Measurements from ENCODE around the gene PDP2.
"Not testable (repeated sequence)": the region's sequence is repeated elsewhere in the genome, so short reads cannot be mapped to it uniquely, and the experiment has no call there.

Gene PDP2

GRCh38 chr16:66881964-66882508 lies 1.7 kb downstream of the PDP2 start:
- DNase-seq, result no peak

GRCh38 chr16:66882702-66883101 lies 2.4 kb downstream of the PDP2 start:
- DNase-seq, result no peak

- DNase-seq, result no peak
These were observed 5.2 kb downstream of the PDP2 start for GRCh38 chr16:66885491-66885890.

GRCh38 chr16:66886321-66886720 lies 6.0 kb downstream of the PDP2 start:
- DNase-seq, result no peak

- DNase-seq, result no peak
These were observed 6.6 kb downstream of the PDP2 start for GRCh38 chr16:66886914-66887313.

GRCh38 chr16:66888647-66889615 lies 8.6 kb downstream of the PDP2 start:
- no peak for DNase-seq

- DNase-seq, result no peak
These were observed 9.3 kb downstream of the PDP2 start for GRCh38 chr16:66889622-66890021.

- DNase-seq, result no peak
These were observed 10.5 kb downstream of the PDP2 start for GRCh38 chr16:66890799-66891198.

- no peak for DNase-seq
These were observed 11.0 kb downstream of the PDP2 start for GRCh38 chr16:66891360-66891759.

- no peak for DNase-seq
These were observed 11.5 kb downstream of the PDP2 start for GRCh38 chr16:66891797-66892196.

GRCh38 chr16:66894055-66894454 lies 13.7 kb downstream of the PDP2 start:
- no peak for DNase-seq

- peak in 53 of 58 donors; percentile 24 to 83 (median 57) for DNase-seq
These were observed 14.8 kb downstream of the PDP2 start for GRCh38 chr16:66894948-66895688.

- no peak for DNase-seq
These were observed 15.3 kb downstream of the PDP2 start for GRCh38 chr16:66895689-66895979.

- peak in 2 of 58 donors; percentile 13 to 40 for DNase-seq
These were observed 15.7 kb downstream of the PDP2 start for GRCh38 chr16:66895999-66896398.

GRCh38 chr16:66896682-66897081 lies 16.4 kb downstream of the PDP2 start:
- not testable (repeated sequence) for DNase-seq

GRCh38 chr16:66898207-66898606 lies 17.9 kb downstream of the PDP2 start:
- no peak for DNase-seq

- no peak for DNase-seq
These were observed 18.6 kb downstream of the PDP2 start for GRCh38 chr16:66898933-66899309.

- no peak for DNase-seq
These were observed 19.1 kb downstream of the PDP2 start for GRCh38 chr16:66899310-66899944.

- peak in 5 of 58 donors; percentile 16 to 63 (median 20) for DNase-seq
These were observed 19.8 kb downstream of the PDP2 start for GRCh38 chr16:66899945-66900710.

GRCh38 chr16:66900721-66901441 lies 20.6 kb downstream of the PDP2 start:
- DNase-seq, result peak in 9 of 58 donors; percentile 6 to 51 (median 22)
